Activated B cell treated with CpG ODN at 0.5 μM for 24 hours (primary cell): ENCODE data around the gene TMEM80. TPM values are rescaled to one million over a fixed set of nuclear protein-coding genes. Genes with fewer than 3 reads are reported as not detected.

Experiments used
- ATAC-seq: fragments of 200-7000 bp; cut with Tn5 transposase; one replicate; pipeline ENCODE4 v1.10.0; 2021; ENCODE audit warnings: low read depth, mild to moderate bottlenecking, moderate library complexity
- CTCF ChIA-PET: fragments of 350-600 bp; sonication (Branson Sonifier 250); formaldehyde crosslinking; loops from one replicate; lab custom pipeline; 2021; ENCODE audit warnings: antibody characterized with exemption; lab: Charles Lee
- POLR2A ChIA-PET: fragments of 350-600 bp; sonication (Branson Sonifier 250); formaldehyde crosslinking; loops from one replicate; lab custom pipeline; 2021; ENCODE audit warnings: antibody characterized with exemption; lab: Charles Lee
- DNase-seq: peaks from one replicate; pipeline ENCODE4 v3.0.0; 2022
- H3K27ac Mint-ChIP-seq: one replicate; pipeline ENCODE4 v1.8.0; 2020; ENCODE audit warnings: mixed read lengths
- H3K27me3 Mint-ChIP-seq: one replicate; pipeline ENCODE4 v1.8.0; 2021; ENCODE audit warnings: mixed read lengths
- H3K36me3 Mint-ChIP-seq: one replicate; pipeline ENCODE4 v1.8.0; 2021; ENCODE audit warnings: low read depth, mixed read lengths
- H3K4me1 Mint-ChIP-seq: one replicate; pipeline ENCODE4 v1.8.0; 2021; ENCODE audit warnings: mixed read lengths
- H3K4me3 Mint-ChIP-seq: one replicate; pipeline ENCODE4 v1.8.0; 2020; ENCODE audit warnings: mild to moderate bottlenecking, mixed read lengths
- H3K9me3 Mint-ChIP-seq: one replicate; pipeline ENCODE4 v1.8.0; 2020; ENCODE audit warnings: mixed read lengths
- intact Hi-C: fragments of 100-400 bp; cut with micrococcal nuclease; formaldehyde crosslinking; loops from one replicate; pipeline ENCODE4 v1.15.1; 2024
- total RNA-seq: library from RNA; stranded (reverse); gene quantifications from 2 replicates; pipeline ENCODE4 v1.2.3, GENCODE V29; 2022
- TF ChIP-seq, protein P1 (sequence below): fragments of 200-600 bp; IDR thresholded peaks from one replicate; pipeline ENCODE4 v1.8.0; 2022; ENCODE audit warnings: antibody characterized with exemption, mild to moderate bottlenecking

Gene TMEM80
- total RNA-seq, 1 donor from 2014 or later, result 44.4 TPM

DNA sequence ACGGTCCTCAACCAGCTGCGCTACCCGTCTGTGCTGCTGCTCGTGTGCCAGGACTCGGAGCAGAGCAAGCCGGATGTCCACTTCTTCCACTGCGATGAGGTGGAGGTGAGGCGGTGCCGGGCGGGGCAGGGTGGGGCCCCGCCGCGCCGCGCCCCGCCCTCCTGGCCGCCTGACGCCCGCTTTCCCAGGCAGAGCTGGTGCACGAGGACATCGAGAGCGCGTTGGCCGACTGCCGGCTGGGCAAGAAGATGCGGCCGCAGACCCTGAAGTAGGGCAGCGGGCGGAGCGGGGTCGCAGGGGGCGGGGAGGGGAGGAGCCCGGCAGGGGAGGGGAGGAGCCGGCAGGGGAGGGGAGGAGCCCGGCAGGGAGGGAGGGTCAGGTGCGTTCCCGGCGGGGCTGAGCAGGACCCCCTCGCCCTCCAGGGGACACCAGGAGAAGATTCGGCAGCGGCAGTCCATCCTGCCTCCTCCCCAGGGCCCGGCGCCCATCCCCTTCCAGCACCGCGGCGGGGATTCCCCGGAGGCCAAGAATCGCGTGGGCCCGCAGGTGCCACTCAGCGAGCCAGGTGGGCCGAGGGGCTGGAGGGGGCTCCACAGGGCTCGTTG is 25.1 kb downstream of the TMEM80 start:
- H3K27ac Mint-ChIP-seq, result no peak overlapping the region
- H3K9me3 Mint-ChIP-seq, result no peaks in the 10 kb centered on the region
- TF ChIP-seq, protein P1, sequence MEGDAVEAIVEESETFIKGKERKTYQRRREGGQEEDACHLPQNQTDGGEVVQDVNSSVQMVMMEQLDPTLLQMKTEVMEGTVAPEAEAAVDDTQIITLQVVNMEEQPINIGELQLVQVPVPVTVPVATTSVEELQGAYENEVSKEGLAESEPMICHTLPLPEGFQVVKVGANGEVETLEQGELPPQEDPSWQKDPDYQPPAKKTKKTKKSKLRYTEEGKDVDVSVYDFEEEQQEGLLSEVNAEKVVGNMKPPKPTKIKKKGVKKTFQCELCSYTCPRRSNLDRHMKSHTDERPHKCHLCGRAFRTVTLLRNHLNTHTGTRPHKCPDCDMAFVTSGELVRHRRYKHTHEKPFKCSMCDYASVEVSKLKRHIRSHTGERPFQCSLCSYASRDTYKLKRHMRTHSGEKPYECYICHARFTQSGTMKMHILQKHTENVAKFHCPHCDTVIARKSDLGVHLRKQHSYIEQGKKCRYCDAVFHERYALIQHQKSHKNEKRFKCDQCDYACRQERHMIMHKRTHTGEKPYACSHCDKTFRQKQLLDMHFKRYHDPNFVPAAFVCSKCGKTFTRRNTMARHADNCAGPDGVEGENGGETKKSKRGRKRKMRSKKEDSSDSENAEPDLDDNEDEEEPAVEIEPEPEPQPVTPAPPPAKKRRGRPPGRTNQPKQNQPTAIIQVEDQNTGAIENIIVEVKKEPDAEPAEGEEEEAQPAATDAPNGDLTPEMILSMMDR, result no peak
- ChIA-PET CTCF (interaction anchor here (1.7 to 8.8 kb wide), 3 partner anchors 26 to 59 kb away, joined by 5 to 70 read pairs (median 12); partner anchors contain the start of genes DEAF1 and TMEM80), POLR2A (interaction anchor here (0.6 to 4.1 kb wide), 5 partner anchors 8 to 165 kb away, joined by 4 to 95 read pairs (median 6); partner anchors contain the start of genes DEAF1 and TMEM80)
- no peaks in the 10 kb centered on the region for H3K36me3 Mint-ChIP-seq
- H3K27me3 Mint-ChIP-seq, result peaks cover 6% of the 10 kb centered on the region
- peak; percentile 25 for ATAC-seq
- H3K4me1 Mint-ChIP-seq, result peaks cover 21% of the 10 kb centered on the region
- H3K4me3 Mint-ChIP-seq, result peak overlapping the region; percentile 35
- DNase-seq, result no peak
- intact Hi-C loops, result loop anchor here (1.0 to 5.0 kb wide), 2 partner anchors 23 to 183 kb away; partner anchors contain the start of genes HRAS and LRRC56

DNA sequence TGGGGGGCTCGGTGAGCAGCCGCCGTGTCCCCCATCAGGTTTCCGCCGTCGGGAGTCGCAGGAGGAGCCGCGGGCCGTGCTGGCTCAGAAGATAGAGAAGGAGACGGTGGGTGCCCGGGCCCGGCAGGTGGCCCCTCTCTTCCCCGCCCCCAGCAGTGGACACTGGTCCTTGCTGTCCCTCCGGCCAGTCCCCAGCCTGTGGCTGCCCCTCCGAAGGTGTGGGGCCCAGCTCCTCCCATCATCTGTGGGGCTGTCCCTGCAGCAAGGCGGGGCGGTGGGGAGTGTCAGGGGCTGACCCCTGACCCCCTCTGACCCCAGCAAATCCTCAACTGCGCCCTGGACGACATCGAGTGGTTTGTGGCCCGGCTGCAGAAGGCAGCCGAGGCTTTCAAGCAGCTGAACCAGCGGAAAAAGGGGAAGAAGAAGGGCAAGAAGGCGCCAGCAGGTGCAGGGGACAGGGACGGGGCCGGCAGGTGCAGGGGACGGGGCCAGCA is 25.7 kb downstream of the TMEM80 start:
- no peak overlapping the region for H3K27ac Mint-ChIP-seq
- intact Hi-C loops, result loop anchor here (1.0 to 5.0 kb wide), 2 partner anchors 24 to 184 kb away; partner anchors contain the start of genes HRAS and LRRC56
- peaks cover 21% of the 10 kb centered on the region for H3K4me1 Mint-ChIP-seq
- DNase-seq, result no peak
- H3K36me3 Mint-ChIP-seq, result no peaks in the 10 kb centered on the region
- CTCF ChIA-PET, result interaction anchor here (1.0 to 8.8 kb wide), 6 partner anchors 26 to 167 kb away, joined by 3 to 70 read pairs (median 8); partner anchors contain the start of genes DEAF1 and TMEM80
- POLR2A ChIA-PET, result interaction anchor here (0.7 to 4.1 kb wide), 7 partner anchors 25 to 366 kb away, joined by 3 to 95 read pairs (median 9); partner anchors contain the start of genes DEAF1, IRF7, LMNTD2 and RASSF7
- H3K27me3 Mint-ChIP-seq, result peaks cover 6% of the 10 kb centered on the region
- peak overlapping the region; percentile 76 for H3K4me3 Mint-ChIP-seq
- no peaks in the 10 kb centered on the region for H3K9me3 Mint-ChIP-seq
- peak; percentile 33 for ATAC-seq
- TF ChIP-seq, protein P1, result no peak

DNA sequence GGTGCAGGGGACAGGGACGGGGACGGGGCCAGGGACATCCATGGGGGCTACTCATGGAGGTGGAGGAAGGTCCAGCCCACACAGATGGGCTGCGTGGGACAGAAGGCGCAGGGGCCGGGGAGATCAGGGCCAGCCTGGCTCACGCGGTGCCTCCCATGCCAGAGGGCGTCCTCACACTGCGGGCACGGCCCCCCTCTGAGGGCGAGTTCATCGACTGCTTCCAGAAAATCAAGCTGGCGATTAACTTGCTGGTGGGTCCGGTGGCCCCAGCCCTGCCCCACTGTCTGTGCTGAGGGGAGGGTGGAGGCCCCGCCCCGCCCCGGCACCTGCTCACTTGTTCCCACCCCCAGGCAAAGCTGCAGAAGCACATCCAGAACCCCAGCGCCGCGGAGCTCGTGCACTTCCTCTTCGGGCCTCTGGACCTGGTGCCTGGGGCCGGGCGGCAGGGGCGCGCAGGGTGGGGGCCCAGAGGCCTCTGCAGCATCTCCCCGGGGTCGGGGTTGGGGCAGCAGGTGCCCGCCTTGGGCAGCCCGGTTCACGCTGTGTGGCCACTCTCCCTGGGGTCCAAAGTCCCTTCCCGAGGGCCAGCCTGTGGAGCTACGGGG is 26.2 kb downstream of the TMEM80 start:
- ATAC-seq (peak; percentile 80), DNase-seq (peak; percentile 68)
- Mint-ChIP-seq H3K27ac (no peak overlapping the region), H3K36me3 (no peaks in the 10 kb centered on the region), H3K4me3 (peak overlapping the region; percentile 76), H3K9me3 (no peaks in the 10 kb centered on the region), H3K4me1 (peaks cover 23% of the 10 kb centered on the region), H3K27me3 (peaks cover 6% of the 10 kb centered on the region)
- TF ChIP-seq, protein P1, result no peak
- intact Hi-C loops, result loop anchor here (1.0 to 5.0 kb wide), 2 partner anchors 25 to 185 kb away; partner anchors contain the start of genes HRAS and LRRC56
- ChIA-PET POLR2A (interaction anchor here (0.6 to 4.1 kb wide), 13 partner anchors 9 to 367 kb away, joined by 3 to 95 read pairs (median 4); partner anchors contain the start of genes DEAF1, IRF7, LMNTD2 and RASSF7), CTCF (interaction anchor here (1.0 to 8.8 kb wide), 7 partner anchors 18 to 167 kb away, joined by 3 to 70 read pairs (median 5); partner anchors contain the start of genes DEAF1 and TMEM80)

DNA sequence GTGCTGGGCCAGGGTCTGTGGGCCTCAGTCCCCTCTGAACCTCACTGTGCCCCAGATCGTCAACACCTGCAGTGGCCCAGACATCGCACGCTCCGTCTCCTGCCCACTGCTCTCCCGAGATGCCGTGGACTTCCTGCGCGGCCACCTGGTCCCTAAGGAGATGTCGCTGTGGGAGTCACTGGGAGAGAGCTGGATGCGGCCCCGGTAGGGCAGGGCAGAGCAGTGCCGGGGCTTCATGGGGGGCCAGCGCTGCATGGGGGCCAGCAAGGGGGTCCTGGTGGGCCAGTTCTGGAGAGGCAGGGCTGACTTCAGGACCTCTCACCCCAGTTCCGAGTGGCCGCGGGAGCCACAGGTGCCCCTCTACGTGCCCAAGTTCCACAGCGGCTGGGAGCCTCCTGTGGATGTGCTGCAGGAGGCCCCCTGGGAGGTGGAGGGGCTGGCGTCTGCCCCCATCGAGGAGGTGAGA is 26.8 kb downstream of the TMEM80 start:
- Mint-ChIP-seq H3K9me3 (no peaks in the 10 kb centered on the region), H3K4me1 (peaks cover 23% of the 10 kb centered on the region), H3K27me3 (peaks cover 6% of the 10 kb centered on the region), H3K27ac (no peak overlapping the region), H3K36me3 (no peaks in the 10 kb centered on the region), H3K4me3 (peak overlapping the region; percentile 35)
- ChIA-PET CTCF (interaction anchor here (1.0 to 8.8 kb wide), 9 partner anchors 18 to 168 kb away, joined by 3 to 70 read pairs (median 5); partner anchors contain the start of genes DEAF1 and TMEM80), POLR2A (interaction anchor here (0.6 to 4.1 kb wide), 11 partner anchors 10 to 367 kb away, joined by 3 to 95 read pairs (median 3); partner anchors contain the start of genes DEAF1, IRF7, LMNTD2 and RASSF7)
- TF ChIP-seq, protein P1, result no peak
- intact Hi-C loops, result loop anchor here (5.0 kb wide), 1 partner anchor 185 kb away; the partner anchor contains the start of genes HRAS and LRRC56
- DNase-seq, result no peak
- no peak for ATAC-seq
